ENCODE measurements around the gene PLB1.

Gene PLB1

DNA sequence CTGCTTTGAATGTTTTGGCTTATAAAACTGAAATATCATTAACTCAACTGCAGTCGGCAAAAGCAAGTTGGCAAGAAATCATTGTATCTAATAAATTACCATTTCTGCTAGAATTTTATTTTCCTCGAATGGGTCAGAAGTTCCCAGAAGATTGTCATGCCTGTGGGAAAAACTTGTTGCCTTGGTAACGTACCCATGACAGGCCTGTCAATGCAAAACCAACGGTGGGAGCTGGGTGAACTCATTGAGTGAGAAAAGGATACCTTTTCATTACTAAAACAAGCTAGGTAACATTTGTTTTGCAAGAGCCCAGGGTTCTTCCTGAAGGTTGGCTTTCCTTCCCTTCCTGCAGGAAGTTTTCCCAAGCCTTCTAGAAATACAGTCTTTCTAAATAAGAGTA lies 9.5 kb downstream of the PLB1 start:
- DNase-seq (ENCODE audit: low read depth, low spot score): no peak

DNA sequence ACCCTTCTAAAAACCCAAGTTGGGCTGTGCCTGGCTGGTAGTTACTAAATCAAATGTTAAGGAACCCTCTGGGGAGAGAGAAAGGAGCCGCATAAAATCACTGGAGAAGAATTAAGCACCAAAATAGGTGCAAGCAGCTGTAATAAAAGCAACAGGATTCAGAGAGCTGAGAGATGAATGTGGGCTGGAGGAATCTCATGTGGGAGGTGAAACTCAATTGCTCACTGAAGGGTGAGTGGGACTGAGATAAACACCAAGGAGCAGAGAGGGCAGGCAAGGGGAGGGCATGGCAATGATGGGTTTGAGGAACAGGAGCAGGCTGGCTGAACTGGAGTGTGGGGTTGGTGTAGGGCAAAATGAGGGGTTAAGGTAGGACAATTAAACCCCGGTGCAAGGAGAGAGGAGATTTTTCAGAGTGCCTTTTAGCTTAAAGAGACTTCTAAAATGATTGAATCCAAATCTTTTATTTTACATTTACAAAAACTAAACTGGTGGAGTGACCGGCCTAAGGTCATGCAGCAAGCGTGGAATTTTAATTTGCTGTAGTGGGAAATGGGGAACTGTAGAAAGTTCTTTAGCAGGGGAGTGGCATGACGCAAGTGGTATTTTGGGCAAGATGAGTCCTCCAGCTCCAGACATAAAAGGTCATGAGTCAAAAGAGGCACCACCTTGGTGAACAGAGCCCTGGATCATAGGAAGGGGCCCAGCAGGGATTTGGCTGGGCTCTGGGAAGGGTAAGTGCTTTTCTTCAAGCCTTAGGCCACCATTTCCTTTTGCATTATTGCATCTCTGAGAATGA lies 10.5 kb downstream of the PLB1 start:
- DNase-seq (ENCODE audit: low read depth, low spot score): no peak

DNA sequence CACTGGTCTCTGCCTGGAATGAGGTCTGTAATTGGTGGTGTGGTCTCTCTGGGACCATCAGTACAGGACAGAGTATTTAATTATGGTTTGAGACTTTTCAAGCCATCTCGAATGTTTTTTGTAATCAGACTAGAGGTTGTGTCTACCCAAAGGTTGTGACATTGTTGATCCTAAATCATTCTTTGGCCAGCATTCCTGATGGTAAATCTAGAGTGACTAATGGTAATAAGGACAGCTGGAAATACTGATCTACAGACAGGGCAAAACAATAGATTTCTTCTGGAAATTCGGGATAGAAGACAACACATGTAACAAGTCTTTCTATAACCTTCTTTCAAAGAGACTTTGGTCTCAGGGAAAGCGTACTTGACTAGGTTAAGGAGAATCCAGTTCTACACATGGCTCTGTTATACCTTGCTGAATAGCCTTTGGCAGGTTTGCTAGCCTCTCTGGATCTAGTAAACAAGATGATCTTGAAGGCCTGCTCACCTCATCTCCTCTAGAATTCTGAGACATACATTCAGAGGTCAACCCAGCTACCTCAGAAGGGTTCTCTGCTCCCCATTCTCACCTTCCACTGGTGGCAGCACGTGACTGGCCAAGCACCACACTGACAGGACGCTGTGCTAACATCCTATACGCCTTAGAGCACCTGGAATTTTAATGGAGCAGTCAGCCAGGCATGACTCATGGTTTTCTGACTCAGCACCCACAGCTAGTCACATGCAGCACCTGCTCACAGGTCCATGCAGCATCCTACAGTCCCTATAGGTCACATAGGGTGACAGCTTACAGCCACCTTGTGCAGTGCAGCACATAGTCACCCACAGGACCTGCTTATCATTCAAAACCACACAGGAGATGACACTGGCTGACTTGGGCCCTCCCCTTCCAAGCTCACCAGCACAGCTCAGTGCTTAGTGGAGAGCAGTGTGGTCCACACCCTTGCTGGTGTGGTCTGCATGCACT lies 12.2 kb downstream of the PLB1 start:
- DNase-seq (ENCODE audit: low read depth, low spot score): no peak

DNA sequence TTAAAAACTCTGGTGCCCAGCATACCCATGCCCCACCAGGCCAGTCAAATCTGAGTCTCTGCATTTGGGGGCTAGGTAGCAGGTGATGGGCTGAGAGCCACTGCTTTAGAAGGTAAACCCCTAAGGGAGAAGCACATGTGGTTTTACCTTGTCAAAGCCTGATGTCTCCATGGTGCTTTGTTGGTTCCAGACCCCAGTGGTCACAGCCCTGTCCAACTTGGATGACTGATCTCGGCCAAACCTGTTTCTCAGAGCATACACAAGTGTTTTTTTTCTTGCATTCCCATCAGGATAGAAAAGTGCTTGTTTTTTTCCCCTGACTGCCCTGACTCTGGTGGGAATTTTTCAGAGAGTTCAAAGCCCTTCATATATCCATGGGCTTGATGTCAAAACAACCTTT lies 13.5 kb downstream of the PLB1 start:
- no peak for DNase-seq (ENCODE audit: low read depth, low spot score)

DNA sequence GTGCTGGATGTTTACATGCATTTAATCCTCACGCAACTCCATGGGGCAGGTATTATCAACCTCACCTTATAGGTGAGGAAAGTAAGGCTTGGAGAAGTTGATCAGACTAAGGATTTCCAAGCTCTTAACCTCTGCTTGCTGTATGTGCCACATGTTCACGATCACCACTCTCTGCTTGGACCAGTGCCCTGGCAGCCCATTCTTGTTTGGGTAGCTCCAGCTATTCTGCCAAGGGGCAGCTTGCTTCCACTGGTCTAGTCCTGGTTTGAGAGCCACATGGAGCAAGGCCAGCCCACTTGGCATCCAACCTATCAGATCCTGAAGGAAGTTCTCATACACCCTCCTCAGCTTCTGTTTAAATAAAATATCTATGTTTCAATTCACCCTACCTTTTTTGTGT lies 14.3 kb downstream of the PLB1 start:
- DNase-seq (ENCODE audit: low read depth, low spot score): no peak

DNA sequence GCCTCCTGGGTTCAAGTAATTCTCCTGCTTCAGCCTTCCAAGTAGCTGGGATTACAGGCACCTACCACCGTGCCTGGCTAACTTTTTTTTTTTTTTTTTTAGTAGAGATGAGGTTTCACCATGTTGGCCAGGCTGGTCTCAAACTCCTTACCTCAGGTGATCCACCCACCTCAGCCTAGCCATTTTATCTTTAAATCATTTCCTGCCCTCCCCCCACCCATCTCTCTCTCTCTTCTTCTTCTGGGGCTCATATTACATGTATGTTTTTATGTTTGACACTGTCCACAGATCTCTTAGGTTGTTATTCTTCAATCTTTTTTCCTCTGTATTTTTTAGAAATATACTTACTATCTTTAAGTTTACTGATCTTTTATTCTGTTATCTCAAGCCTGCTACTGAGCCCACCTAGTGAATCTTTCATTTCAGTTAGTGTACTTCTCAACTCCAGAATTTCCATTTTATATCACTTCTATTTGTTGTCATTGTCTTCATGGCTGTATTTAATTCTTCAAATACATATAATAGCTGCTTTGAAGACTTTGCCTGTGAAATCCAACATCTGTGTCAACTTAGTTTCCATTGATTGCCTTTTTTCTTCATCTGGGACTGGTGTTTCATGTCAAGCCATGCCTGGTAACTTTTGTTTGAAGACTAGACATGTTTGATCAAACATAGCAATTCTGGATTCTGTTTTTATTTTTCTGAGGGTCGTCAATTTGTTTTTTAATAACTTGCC lies 16.2 kb downstream of the PLB1 start:
- DNase-seq (ENCODE audit: low read depth, low spot score): no peak

DNA sequence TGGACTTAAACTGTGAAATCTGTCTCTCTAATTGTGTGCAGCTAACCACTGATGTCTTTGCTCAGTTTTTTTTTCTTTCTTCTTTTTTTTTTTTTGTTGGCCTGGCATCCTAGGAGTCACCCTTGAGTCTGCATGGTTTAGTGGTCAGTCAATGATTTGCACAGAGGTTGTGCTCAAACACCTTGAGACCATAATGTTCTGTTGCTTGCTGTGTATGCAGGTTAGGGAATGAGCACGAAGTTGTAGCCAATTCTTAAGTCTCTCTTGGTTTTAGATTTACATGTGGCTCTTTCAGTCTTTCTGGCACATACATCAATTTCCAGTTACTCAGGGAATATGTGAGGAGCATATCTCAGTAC lies 16.7 kb downstream of the PLB1 start:
- DNase-seq (ENCODE audit: low read depth, low spot score): no peak

DNA sequence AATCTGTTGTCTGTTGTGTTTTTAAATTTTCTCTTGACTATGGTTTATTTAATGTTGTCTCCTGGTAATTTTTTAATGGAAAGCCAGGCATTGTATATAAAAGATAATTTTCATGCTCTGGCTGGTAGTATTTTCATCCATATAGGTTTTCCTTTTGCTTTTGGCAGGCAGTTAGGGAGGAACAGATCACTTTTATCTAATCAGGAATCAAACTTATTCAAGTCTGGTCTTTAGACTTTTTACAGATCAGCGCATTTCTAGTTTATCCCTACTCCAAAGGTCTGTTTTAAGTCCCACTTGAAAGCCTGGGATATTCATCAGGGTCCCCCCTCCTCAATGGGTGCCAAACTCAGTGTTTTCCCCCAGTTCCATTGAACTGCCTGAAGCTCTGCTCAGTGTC lies 17.2 kb downstream of the PLB1 start:
- no peak for DNase-seq (ENCODE audit: low read depth, low spot score)

DNA sequence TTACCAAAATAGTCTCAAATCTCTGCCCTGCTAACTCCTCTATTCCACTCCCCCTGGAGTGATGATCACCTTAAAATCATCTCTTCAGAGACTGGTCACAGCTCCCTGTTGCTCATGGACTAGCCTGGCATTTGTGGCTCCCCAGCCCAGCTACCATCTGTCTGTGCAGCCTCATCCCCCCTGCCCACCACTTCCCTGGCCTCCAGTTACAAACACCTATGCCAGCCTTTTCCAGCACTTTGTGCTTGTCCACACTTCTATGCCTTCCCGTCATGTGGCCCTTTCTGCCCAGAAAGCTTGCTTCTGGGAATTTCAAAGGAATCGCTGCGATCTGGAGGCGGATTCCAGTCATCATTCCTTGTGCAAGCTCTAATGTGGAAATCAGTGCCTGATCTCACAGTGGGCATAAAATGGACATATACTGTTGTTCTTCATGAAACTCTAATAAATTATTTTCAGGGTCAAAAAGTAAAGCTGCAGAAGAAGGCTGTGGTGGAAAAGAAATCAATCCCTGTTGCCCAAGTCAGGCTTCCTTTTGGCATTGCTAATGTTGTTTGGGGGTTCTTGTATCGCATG lies 19.4 kb downstream of the PLB1 start:
- no peak for DNase-seq (ENCODE audit: low read depth, low spot score)

DNA sequence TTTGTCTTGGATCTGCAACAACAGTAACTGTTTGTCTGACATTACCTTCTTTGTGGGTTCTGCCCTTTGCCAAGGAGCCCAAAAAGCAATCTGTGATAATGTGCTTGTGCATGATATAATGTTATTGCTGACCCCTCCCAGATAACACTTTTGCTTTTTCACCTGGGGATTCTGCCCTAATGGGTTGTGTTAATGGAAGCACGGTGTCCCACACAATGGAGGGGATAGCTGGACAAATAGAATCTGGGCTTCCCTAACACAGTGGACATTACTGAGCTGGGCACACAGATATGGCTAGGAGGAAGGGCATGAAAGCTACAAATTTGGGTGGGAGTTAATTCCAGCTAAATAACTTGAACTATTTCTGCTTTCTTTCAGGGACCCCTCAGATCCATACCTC lies 20.6 kb downstream of the PLB1 start:
- no peak for DNase-seq (ENCODE audit: low read depth, low spot score)

DNA sequence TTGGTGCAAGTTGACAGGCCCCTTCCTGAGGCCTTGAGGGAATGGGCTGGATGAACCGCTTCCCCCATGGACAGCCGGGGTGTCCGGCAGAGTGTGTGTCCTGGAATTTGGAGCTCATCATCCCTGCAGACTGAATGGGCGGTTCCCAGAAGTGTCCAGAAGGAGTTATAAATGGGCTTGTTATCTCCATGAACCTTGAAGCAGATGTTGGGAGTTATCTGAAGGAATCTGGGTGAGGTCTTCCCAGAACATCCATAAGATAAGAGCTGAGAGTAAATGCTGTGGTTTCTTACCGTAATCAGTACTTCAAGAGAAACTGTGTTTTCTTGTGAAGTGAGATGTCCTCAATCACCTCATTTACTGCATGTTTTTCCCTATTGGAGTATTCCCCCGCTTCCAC lies 21.1 kb downstream of the PLB1 start:
- no peak for DNase-seq (ENCODE audit: low read depth, low spot score)

DNA sequence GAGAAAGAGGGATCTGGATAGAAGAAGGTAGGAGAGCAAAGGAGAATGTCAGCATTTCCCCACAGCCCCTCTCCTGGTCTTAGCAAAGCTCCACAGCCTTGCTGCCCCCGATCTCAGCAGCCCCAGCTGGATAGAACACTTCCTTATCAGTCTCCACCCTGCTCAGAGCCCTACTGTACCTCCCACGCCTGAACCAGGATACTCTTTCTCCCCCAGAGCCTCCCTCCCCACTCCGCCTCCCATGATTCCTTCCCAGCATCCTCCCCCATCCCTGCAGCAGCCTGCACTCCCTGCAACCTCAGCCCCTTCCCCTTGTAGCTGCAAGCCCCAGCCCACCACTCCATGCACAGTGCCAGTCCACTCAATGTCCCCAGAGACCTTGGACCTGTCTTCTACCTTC lies 25.8 kb downstream of the PLB1 start:
- no peak for DNase-seq (ENCODE audit: low read depth, low spot score)

DNA sequence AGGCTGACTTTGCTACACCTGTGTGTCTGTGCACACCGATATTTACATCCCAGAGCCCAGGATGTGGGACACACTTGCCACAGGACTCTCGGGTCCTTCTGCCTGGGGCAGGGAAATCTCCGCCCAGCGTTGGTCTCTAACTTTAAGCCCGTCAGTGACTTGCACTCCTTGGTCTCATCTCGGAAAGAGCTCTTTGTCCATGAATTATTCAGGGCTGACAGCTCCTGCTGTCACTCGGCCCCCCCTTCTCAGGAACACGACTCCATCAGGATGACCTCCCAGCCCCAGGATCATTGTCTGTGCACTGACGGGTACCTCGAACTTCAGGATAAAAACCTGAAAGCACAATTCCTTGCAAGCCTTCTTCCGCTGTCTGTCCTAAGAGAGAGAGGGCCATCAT lies 26.6 kb downstream of the PLB1 start:
- DNase-seq (ENCODE audit: low read depth, low spot score): no peak

DNA sequence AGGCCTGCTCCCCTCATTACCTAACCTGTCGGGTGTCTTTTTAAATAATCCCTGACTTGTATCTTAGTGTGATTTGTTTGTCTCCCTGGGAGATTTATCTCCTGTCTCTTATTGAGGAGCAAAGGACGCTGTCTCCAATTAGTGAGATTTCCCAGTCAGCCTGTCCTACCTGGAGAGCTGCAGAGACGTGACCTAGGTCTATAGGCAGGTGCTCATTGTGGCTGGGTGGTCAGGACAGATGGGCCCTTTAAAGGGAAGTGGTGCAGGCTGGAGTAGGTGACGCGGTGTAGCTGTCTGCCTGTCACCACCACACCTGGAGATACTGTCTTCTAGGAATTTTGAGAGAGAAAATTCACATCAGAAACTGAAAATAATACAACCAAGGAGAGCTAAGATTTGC lies 28.0 kb downstream of the PLB1 start:
- no peak for DNase-seq (ENCODE audit: low read depth, low spot score)

DNA sequence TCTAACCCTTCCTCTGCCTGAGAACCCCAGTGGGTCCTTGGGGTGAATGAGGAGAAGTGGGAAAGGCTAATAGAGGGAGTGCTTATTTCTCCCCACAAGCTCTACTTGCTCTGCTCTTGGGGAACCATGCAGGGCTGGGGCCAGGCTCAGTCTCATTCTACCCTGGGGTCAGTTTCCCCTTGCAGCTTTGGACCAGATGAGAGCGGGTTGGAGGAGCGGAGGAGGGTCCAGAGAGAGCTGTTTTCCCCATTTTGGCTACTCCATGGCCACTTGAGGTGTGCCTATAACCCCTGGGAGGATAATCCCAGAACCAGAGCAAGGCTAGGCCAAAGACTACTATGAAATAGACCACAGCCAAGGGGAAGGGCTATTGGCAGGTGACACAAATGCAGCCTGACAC lies 29.6 kb downstream of the PLB1 start:
- no peak for DNase-seq (ENCODE audit: low read depth, low spot score)

DNA sequence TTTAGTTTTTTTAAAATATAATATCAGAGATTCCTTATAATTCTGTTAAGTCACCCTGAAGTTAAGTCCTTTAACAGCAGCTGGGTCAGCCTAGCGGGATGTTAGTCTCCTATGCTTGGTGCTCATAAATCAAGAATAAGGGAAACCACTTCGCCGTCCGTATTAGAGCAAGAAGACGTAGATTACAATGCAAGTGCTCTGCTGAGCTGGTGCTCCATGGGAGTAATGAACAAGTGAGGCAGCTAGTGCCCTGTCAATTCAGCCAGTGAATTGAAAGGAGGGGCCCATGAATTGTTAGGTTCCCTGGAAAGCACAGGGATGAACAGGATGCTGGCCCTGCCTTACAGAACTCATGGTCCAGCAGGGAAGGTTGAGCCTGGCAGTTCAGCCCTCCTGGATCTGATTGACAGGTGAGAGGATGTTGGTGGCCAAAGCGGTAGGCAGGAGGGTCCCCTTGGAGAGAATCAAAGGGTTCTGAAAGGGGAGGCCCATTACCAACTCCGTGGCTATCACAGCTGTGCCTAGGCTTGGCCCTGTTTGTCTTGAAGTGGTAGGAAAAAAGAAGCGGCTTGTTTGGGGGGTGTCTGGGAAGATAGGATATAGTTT lies 30.8 kb downstream of the PLB1 start:
- DNase-seq (ENCODE audit: low read depth, low spot score): no peak

DNA sequence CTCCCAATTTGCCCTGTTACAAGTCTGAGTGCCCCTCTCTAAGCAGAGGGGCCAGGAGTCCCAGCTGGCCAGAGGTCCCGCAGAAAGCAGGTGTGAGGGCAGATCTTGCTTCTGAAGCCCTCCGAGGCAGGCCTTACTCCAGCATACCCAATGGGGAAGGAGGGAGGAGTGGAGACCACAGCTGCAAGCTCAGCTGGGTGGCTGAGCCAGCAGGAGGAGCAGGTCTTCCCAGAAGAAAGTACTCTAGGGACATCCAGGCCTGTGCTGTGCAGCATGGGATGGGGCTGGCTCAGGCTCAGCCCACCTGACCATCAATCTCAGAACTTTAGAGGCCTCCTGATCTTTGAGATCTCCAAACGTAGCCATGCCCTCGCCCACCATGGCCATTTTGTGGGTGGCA lies 31.3 kb downstream of the PLB1 start:
- DNase-seq (ENCODE audit: low read depth, low spot score): no peak

DNA sequence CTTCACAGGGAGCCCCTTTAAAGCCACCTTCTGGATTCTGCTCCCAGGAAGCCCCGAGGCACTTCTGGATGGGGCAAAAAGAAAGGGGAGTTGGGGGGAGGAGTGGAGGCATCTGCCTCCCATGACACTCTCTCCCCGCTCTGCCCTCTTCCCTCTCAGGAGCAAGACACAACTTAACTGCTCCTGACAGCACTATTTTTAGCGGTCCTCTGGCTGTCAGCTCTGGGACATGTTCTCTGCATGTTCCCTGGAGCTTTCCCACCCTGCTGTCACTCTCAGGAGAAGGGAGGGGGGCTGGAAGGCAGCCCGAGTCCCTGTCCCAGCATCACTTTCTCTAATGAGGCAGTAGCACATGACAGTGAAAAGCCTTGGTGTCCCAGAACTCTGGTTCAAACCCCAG lies 32.3 kb downstream of the PLB1 start:
- DNase-seq (ENCODE audit: low read depth, low spot score): no peak

DNA sequence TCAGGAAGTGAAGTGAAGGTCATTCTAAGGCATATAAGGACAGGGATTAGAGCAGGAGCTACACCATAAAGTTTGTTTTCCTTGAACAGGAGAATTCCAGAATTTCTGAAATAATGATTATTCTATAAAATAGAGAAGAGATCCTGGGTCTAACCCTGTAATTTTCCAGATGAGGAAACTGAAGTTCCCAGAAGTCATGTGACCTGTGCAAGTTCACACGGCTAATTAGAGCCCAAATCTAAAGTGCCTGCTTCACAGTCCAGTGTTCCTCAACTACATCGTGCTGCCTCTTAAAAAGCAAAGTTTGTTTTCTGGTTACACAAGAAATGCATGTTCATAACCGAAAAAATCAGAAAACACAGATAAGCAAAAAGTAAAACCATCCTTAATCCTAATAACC lies 34.9 kb downstream of the PLB1 start:
- no peak for DNase-seq (ENCODE audit: low read depth, low spot score)

DNA sequence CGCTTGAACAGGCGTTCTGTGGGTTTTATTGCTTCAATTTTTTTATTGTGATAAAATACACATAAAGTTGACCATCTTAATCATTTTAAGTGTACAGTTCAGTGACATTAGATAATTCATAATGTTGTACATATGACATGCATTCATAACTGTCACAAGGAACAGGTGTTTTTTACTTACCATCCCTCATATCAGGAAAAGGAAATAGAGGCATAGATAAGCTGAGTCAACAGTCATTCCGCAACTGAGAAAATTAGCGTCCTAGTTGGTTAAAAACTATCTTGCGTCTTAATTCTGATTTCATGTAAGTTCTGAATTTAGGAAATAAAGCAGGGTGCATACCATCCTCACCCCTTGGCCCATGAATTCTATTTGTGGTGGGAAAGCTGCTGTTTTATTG lies 36.5 kb downstream of the PLB1 start:
- no peak for DNase-seq (ENCODE audit: low read depth, low spot score)

DNA sequence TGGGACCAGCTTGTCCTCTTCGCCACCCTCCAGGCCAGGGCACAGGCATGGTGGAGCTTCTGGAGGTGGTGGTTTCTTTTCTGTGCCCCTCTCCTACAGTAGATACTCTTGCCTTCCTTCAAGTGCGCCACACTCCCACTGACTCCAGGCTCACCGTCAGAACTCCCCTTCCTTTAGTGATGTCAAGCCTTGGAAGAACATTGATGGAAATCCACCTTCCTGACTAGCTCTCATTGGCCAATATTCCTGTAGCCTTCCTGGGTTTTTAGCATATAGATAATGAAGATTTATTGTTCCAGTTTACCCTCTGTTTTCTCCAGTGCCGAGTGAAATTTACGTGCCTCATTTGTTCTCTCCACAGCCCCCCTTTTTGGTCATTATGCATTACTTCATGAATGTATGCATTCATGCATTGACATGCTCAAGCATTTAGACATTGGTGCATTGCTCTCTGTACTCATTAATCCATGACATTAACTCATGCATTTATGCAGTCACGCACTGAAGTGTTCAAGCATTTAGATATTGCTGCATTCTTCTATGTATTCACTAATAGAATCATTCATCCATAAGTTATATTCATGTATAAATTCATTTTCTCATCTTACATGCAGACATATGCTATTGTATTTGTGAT lies 37.3 kb downstream of the PLB1 start:
- DNase-seq (ENCODE audit: low read depth, low spot score): no peak
